ENCODE data around the gene SOWAHA.
"Not testable (repeated sequence)": the region's sequence is repeated elsewhere in the genome, so short reads cannot be mapped to it uniquely, and the experiment has no call there.

The SOWAHA gene

GRCh38 chr5:132828846-132829494 is 15.9 kb downstream of the SOWAHA start:
- DNase-seq = no peak

GRCh38 chr5:132829742-132830435 is 16.8 kb downstream of the SOWAHA start:
- DNase-seq = peak; percentile 71

- DNase-seq = peak; percentile 15
Measured at GRCh38 chr5:132830436-132831094, 17.5 kb downstream of the SOWAHA start, which contains the start of gene SHROOM1. Gene SHROOM1 (minus strand): TSS chr5:132830647. CDS start chr5:132826140, 4,507 bp downstream.

- no peak for DNase-seq
Measured at GRCh38 chr5:132831095-132831860, 18.2 kb downstream of the SOWAHA start.

GRCh38 chr5:132832612-132833011 is 19.5 kb downstream of the SOWAHA start:
- no peak for DNase-seq

GRCh38 chr5:132834057-132834456 is 21.0 kb downstream of the SOWAHA start:
- no peak for DNase-seq

- no peak for DNase-seq
Measured at GRCh38 chr5:132836852-132837251, 23.8 kb downstream of the SOWAHA start.

- no peak for DNase-seq
Measured at GRCh38 chr5:132837868-132838267, 24.8 kb downstream of the SOWAHA start.

- no peak for DNase-seq
Measured at GRCh38 chr5:132838516-132839282, 25.6 kb downstream of the SOWAHA start.

- DNase-seq = no peak
Measured at GRCh38 chr5:132839426-132840301, 26.6 kb downstream of the SOWAHA start.

- DNase-seq = no peak
Measured at GRCh38 chr5:132840313-132840712, 27.2 kb downstream of the SOWAHA start.

- DNase-seq = no peak
Measured at GRCh38 chr5:132840896-132841295, 27.8 kb downstream of the SOWAHA start.

GRCh38 chr5:132841305-132841704 is 28.2 kb downstream of the SOWAHA start:
- no peak for DNase-seq

GRCh38 chr5:132848270-132848669 is 35.2 kb downstream of the SOWAHA start:
- DNase-seq = no peak

- no peak for DNase-seq
Measured at GRCh38 chr5:132849347-132849746, 36.2 kb downstream of the SOWAHA start.

GRCh38 chr5:132850066-132850465 is 37.0 kb downstream of the SOWAHA start:
- DNase-seq = no peak

GRCh38 chr5:132853323-132853722 is 40.2 kb downstream of the SOWAHA start:
- DNase-seq = no peak

- DNase-seq = no peak
Measured at GRCh38 chr5:132853790-132854189, 40.7 kb downstream of the SOWAHA start.

GRCh38 chr5:132854301-132854700 is 41.2 kb downstream of the SOWAHA start:
- no peak for DNase-seq

GRCh38 chr5:132854992-132855391 is 41.9 kb downstream of the SOWAHA start:
- DNase-seq = not testable (repeated sequence)

GRCh38 chr5:132856011-132856410 is 42.9 kb downstream of the SOWAHA start:
- DNase-seq = no peak

Measured in CD4-positive, alpha-beta T cell treated with Interleukin-21 for 1 hour (primary cell).